ENCODE results near the gene SMIM36. TPM values are rescaled to one million over a fixed set of nuclear protein-coding genes. Genes with fewer than 3 reads are reported as not detected.
"Not testable (repeated sequence)": the region's sequence is repeated elsewhere in the genome, so short reads cannot be mapped to it uniquely, and the experiment has no call there.

SMIM36 gene
- total and polyA plus RNA-seq, 10 of the 15 experiments (the other 5 are each of a cell fraction or from before 2014, with no cell fraction given): not detected

- FAIRE-seq; in situ Hi-C loops (cut with MboI); ATAC-seq; H3K27ac ChIP-seq (ENCODE audit: control insufficient read depth, insufficient read depth); H3K36me3 ChIP-seq (ENCODE audit: control insufficient read depth in 2 of 2, insufficient read depth in 2 of 2, low read length in 1 of 2); H3K4me3 ChIP-seq; H3K79me2 ChIP-seq (ENCODE audit: control insufficient read depth, insufficient read depth, low read length); H4K20me1 ChIP-seq (ENCODE audit: control insufficient read depth, insufficient read depth); H3K9ac ChIP-seq (ENCODE audit: control insufficient read depth, insufficient read depth, low read length); intact Hi-C loops (cut with micrococcal nuclease; ENCODE audit: unreplicated experiment); H3K4me2 ChIP-seq (ENCODE audit: control insufficient read depth, insufficient read depth); H2AFZ ChIP-seq (ENCODE audit: control insufficient read depth, low read depth, low read length); RAD21 ChIA-PET (ENCODE audit: unreplicated experiment); DNase-seq (ENCODE audit: low read depth, low spot score); H3K9me3 ChIP-seq (replicated peaks; ENCODE audit: control insufficient read depth, insufficient read depth, low read length); POLR2A ChIA-PET; H3K4me1 ChIP-seq (ENCODE audit: control insufficient read depth, insufficient read depth, low read length); BruUV-seq (replicated peaks); H3K27me3 ChIP-seq (replicated peaks in 1 of 2; ENCODE audit: control insufficient read depth in 2 of 2, insufficient read depth in 2 of 2, low read length in 1 of 2): not testable (repeated sequence)
- CTCF ChIA-PET: interaction anchor here (0.8 kb wide), 1 partner anchor 213 kb away, joined by 3 read pairs; no protein-coding TSS in a partner anchor
- 64% methylated on average over 7 of the region's 7 CpGs for WGBS (ENCODE audit: insufficient coverage, insufficient replicate concordance, low lambda C conversion rate, missing lambda C conversion rate)
- SMC1A ChIA-PET (ENCODE audit: uncharacterized antibody, unreplicated experiment): interaction anchor here (0.8 to 7.2 kb wide), 2 partner anchors 84 to 149 kb away, joined by 4 to 109 read pairs; no protein-coding TSS in a partner anchor
Measured at GRCh38 chr17:55507669-55508068, 3.6 kb downstream of the SMIM36 start.

GRCh38 chr17:55501626-55502025, 9.6 kb downstream of the SMIM36 start:
- H3K9me3 ChIP-seq (replicated peaks; ENCODE audit: control insufficient read depth, insufficient read depth, low read length): not testable (repeated sequence)

More at GRCh38 chr17:55501626-55502025, 9.6 kb downstream of the SMIM36 start:
- RAD21 ChIA-PET (ENCODE audit: unreplicated experiment); H3K79me2 ChIP-seq (ENCODE audit: control insufficient read depth, insufficient read depth, low read length); H3K36me3 ChIP-seq (ENCODE audit: control insufficient read depth in 2 of 2, insufficient read depth in 2 of 2, low read length in 1 of 2); H3K4me3 ChIP-seq; FAIRE-seq; BruUV-seq (replicated peaks); H3K27ac ChIP-seq (ENCODE audit: control insufficient read depth, insufficient read depth); DNase-seq (ENCODE audit: low read depth, low spot score); H4K20me1 ChIP-seq (ENCODE audit: control insufficient read depth, insufficient read depth); H3K9ac ChIP-seq (ENCODE audit: control insufficient read depth, insufficient read depth, low read length); H2AFZ ChIP-seq (ENCODE audit: control insufficient read depth, low read depth, low read length); H3K4me1 ChIP-seq (ENCODE audit: control insufficient read depth, insufficient read depth, low read length); H3K4me2 ChIP-seq (ENCODE audit: control insufficient read depth, insufficient read depth); POLR2A ChIA-PET; intact Hi-C loops (cut with micrococcal nuclease; ENCODE audit: unreplicated experiment); SMC1A ChIA-PET (ENCODE audit: uncharacterized antibody, unreplicated experiment); in situ Hi-C loops (cut with MboI); H3K27me3 ChIP-seq (replicated peaks in 1 of 2; ENCODE audit: control insufficient read depth in 2 of 2, insufficient read depth in 2 of 2, low read length in 1 of 2); CTCF ChIA-PET; ATAC-seq: not testable (repeated sequence)
- WGBS (ENCODE audit: insufficient coverage, insufficient replicate concordance, low lambda C conversion rate, missing lambda C conversion rate): 93% methylated on average over 8 of the region's 23 CpGs
